Effector memory CD4-positive, alpha-beta T cell (primary cell): ENCODE data around the gene ADCY4.

Source experiments
- DNase-seq, 3 donors: peaks; one replicate each; pipeline ENCODE4 v3.0.0-alpha.2; 2020
- H3K27ac ChIP-seq: 2 replicates; pipeline ENCODE4 v1.7.0; 2013; ENCODE audit warnings: mild to moderate bottlenecking, low read length, moderate library complexity; ENCODE audit not compliant: insufficient read depth, poor library complexity, severe bottlenecking
- H3K27me3 ChIP-seq: replicated peaks from 2 replicates; pipeline ENCODE4 v1.7.0; 2013; ENCODE audit warnings: mild to moderate bottlenecking, low read length; ENCODE audit not compliant: insufficient read depth, control insufficient read depth, poor library complexity, severe bottlenecking
- H3K36me3 ChIP-seq: 2 replicates; pipeline ENCODE4 v1.7.0; 2013; ENCODE audit warnings: mild to moderate bottlenecking, low read length, moderate library complexity; ENCODE audit not compliant: control insufficient read depth, insufficient read depth
- H3K4me1 ChIP-seq: 2 replicates; pipeline ENCODE4 v1.7.0; 2013; ENCODE audit warnings: low read length, mild to moderate bottlenecking; ENCODE audit not compliant: control insufficient read depth, insufficient read depth, poor library complexity, severe bottlenecking
- H3K4me3 ChIP-seq: 2 replicates; pipeline ENCODE4 v1.7.0; 2013; ENCODE audit warnings: low read length, low read depth, mild to moderate bottlenecking; ENCODE audit not compliant: insufficient read depth, poor library complexity, severe bottlenecking
- H3K9me3 ChIP-seq: 2 replicates; pipeline ENCODE4 v1.7.0; 2013; ENCODE audit warnings: mild to moderate bottlenecking, low read length, moderate library complexity; ENCODE audit not compliant: control insufficient read depth

Gene ADCY4

GRCh38 chr14:24339284-24340151, 4.6 kb upstream of the ADCY4 start, which contains the start of gene RIPK3:
RIPK3 (minus strand) TSS chr14:24339991; CDS start chr14:24339826, 165 bp downstream.
- peaks cover 7% of the 10 kb centered on the region for H3K27me3 ChIP-seq
- H3K36me3 ChIP-seq, result peaks cover 11% of the 10 kb centered on the region
- H3K4me1 ChIP-seq, result peaks cover 18% of the 10 kb centered on the region
- peak within 1 kb of the TSS; percentile 66 for H3K27ac ChIP-seq
- peak; percentile 26 to 50 (median 45) for DNase-seq
- H3K9me3 ChIP-seq, result no peaks in the 10 kb centered on the region
- H3K4me3 ChIP-seq, result peak within 1 kb of the TSS; percentile 76

GRCh38 chr14:24338843-24339242, 4.0 kb upstream of the ADCY4 start:
- Histone ChIP-seq H3K4me1 (peaks cover 25% of the 10 kb centered on the region), H3K9me3 (no peaks in the 10 kb centered on the region), H3K4me3 (peak overlapping the region; percentile 76), H3K36me3 (peaks cover 11% of the 10 kb centered on the region), H3K27me3 (peaks cover 8% of the 10 kb centered on the region), H3K27ac (no peak overlapping the region)
- no peak for DNase-seq

GRCh38 chr14:24337824-24338175, 2.9 kb upstream of the ADCY4 start:
- H3K9me3 ChIP-seq, result no peaks in the 10 kb centered on the region
- H3K27me3 ChIP-seq, result peaks cover 8% of the 10 kb centered on the region
- peaks cover 32% of the 10 kb centered on the region for H3K4me1 ChIP-seq
- H3K36me3 ChIP-seq, result peaks cover 11% of the 10 kb centered on the region
- H3K27ac ChIP-seq, result no peak overlapping the region
- no peak for DNase-seq
- H3K4me3 ChIP-seq, result no peak overlapping the region

- H3K4me3 ChIP-seq, result no peak overlapping the region
- peaks cover 8% of the 10 kb centered on the region for H3K27me3 ChIP-seq
- peaks cover 11% of the 10 kb centered on the region for H3K36me3 ChIP-seq
- no peaks in the 10 kb centered on the region for H3K9me3 ChIP-seq
- no peak for DNase-seq
- peaks cover 37% of the 10 kb centered on the region for H3K4me1 ChIP-seq
- no peak overlapping the region for H3K27ac ChIP-seq
Measured at GRCh38 chr14:24337144-24337823, 2.4 kb upstream of the ADCY4 start.

- DNase-seq, result no peak
- Histone ChIP-seq H3K36me3 (peaks cover 11% of the 10 kb centered on the region), H3K9me3 (no peaks in the 10 kb centered on the region), H3K4me1 (peaks cover 45% of the 10 kb centered on the region), H3K27ac (no peak overlapping the region), H3K4me3 (no peak overlapping the region), H3K27me3 (peaks cover 8% of the 10 kb centered on the region)
Measured at GRCh38 chr14:24335461-24336171, 745 bp upstream of the ADCY4 start.

- peak; percentile 76 to 80 (median 77) for DNase-seq
- Histone ChIP-seq H3K27me3 (peaks cover 8% of the 10 kb centered on the region), H3K27ac (no peak overlapping the region), H3K9me3 (no peaks in the 10 kb centered on the region), H3K4me3 (peak overlapping the region; percentile 43), H3K4me1 (peaks cover 44% of the 10 kb centered on the region), H3K36me3 (peaks cover 3% of the 10 kb centered on the region)
Measured at GRCh38 chr14:24332268-24332993, 2.4 kb downstream of the ADCY4 start.

- DNase-seq, result no peak
- Histone ChIP-seq H3K4me3 (no peak overlapping the region), H3K27me3 (peaks cover 8% of the 10 kb centered on the region), H3K36me3 (no peaks in the 10 kb centered on the region), H3K4me1 (peaks cover 48% of the 10 kb centered on the region), H3K9me3 (no peaks in the 10 kb centered on the region), H3K27ac (no peak overlapping the region)
Measured at GRCh38 chr14:24331731-24332267, 3.1 kb downstream of the ADCY4 start.

- Histone ChIP-seq H3K4me1 (peaks cover 48% of the 10 kb centered on the region), H3K27me3 (peaks cover 8% of the 10 kb centered on the region)
- no peak for DNase-seq
Measured at GRCh38 chr14:24330973-24331674, 3.7 kb downstream of the ADCY4 start.

GRCh38 chr14:24329736-24330135, 5.1 kb downstream of the ADCY4 start:
- Histone ChIP-seq H3K4me3 (no peak overlapping the region), H3K27ac (no peak overlapping the region), H3K27me3 (peaks cover 3% of the 10 kb centered on the region), H3K4me1 (peaks cover 44% of the 10 kb centered on the region), H3K9me3 (no peaks in the 10 kb centered on the region), H3K36me3 (no peaks in the 10 kb centered on the region)
- peak; percentile 55 to 74 (median 59) for DNase-seq

More at GRCh38 chr14:24330973-24331674, 3.7 kb downstream of the ADCY4 start:
- Histone ChIP-seq H3K27ac (no peak overlapping the region), H3K9me3 (no peaks in the 10 kb centered on the region), H3K4me3 (no peak overlapping the region), H3K36me3 (no peaks in the 10 kb centered on the region)
